ENCODE data around the gene STK4. TPM values are rescaled to one million over a fixed set of nuclear protein-coding genes. Genes with fewer than 3 reads are reported as not detected.

Gene STK4
- total and polyA plus RNA-seq, 2 of the 8 experiments (the other 6 are each of a cell fraction or from before 2014, with no cell fraction given), result 12.0 to 34.3 TPM

GRCh38 chr20:45077559-45077958, 111.2 kb downstream of the STK4 start:
- H3K36me3 ChIP-seq (ENCODE audit: control insufficient read depth in 2 of 4, insufficient read depth in 4 of 4, low read length in 3 of 4), result peaks cover 0 to 33% (median 7%) of the 10 kb centered on the region in 4 experiments; a peak in 4 of 8 replicates
- H3K4ac ChIP-seq (replicated peaks; ENCODE audit: insufficient read length, low read depth, low read length), result no peak overlapping the region
- DNase-seq (ENCODE audit: low read depth in 1 of 2, low spot score in 2 of 2), result no peak
- no peak overlapping the region for H3K23ac ChIP-seq (ENCODE audit: insufficient read length)
- H2AK5ac ChIP-seq (ENCODE audit: low read depth, low read length), result no peak overlapping the region
- H3K9me3 ChIP-seq (ENCODE audit: insufficient read depth in 2 of 2, low read depth in 1 of 2, low read length in 1 of 2), result peaks cover 3 to 4% of the 10 kb centered on the region in 2 experiments; a peak in 3 of 4 replicates
- H2BK120ac ChIP-seq (replicated peaks; ENCODE audit: low read depth, low read length), result no peak overlapping the region
- H2BK5ac ChIP-seq (ENCODE audit: low read depth, low read length), result no peak overlapping the region
- no peak overlapping the region for H2BK20ac ChIP-seq (ENCODE audit: low read length)
- H4K20me1 ChIP-seq (replicated peaks in 1 of 2; ENCODE audit: control insufficient read depth in 1 of 2, insufficient read depth in 2 of 2, low read length in 2 of 2), result no peaks in the 10 kb centered on the region
- FAIRE-seq, result no peak
- peaks cover 0 to 8% (median 2%) of the 10 kb centered on the region in 4 experiments; a peak in 1 of 7 replicates for H3K4me1 ChIP-seq (replicated peaks in 1 of 4; ENCODE audit: control insufficient read depth in 3 of 4, insufficient read depth in 4 of 4, low read length in 3 of 4)
- H4K91ac ChIP-seq (replicated peaks; ENCODE audit: insufficient read length, low read length), result no peak overlapping the region
- H3K4me3 ChIP-seq (ENCODE audit: extremely low read depth in 1 of 4, insufficient read depth in 2 of 4, low read depth in 3 of 4, low read length in 4 of 4), result no peak overlapping the region
- no peaks in the 10 kb centered on the region for H3K27me3 ChIP-seq (replicated peaks in 1 of 4; ENCODE audit: control insufficient read depth in 3 of 4, extremely low read depth in 1 of 4, insufficient read depth in 3 of 4, low read length in 3 of 4)
- ChIA-PET POLR2A (ENCODE audit: partially characterized antibody) (no interaction called here), CTCF (ENCODE audit: partially characterized antibody) (interaction anchor here (1.1 to 4.2 kb wide), 3 partner anchors 18 to 34 kb away, joined by 3 to 32 read pairs (median 10); no protein-coding TSS in a partner anchor)
- H3K4me2 ChIP-seq (ENCODE audit: insufficient read depth in 1 of 2, low read depth in 2 of 2, low read length in 2 of 2), result no peak overlapping the region
- H4K5ac ChIP-seq (ENCODE audit: insufficient read length, low read depth, low read length), result no peak overlapping the region
- H2BK15ac ChIP-seq (ENCODE audit: low read length), result no peak overlapping the region
- H3K79me1 ChIP-seq (ENCODE audit: low read depth, low read length), result no peaks in the 10 kb centered on the region
- H3K56ac ChIP-seq (replicated peaks; ENCODE audit: insufficient read length, low read depth, low read length), result no peak overlapping the region
- H3K27ac ChIP-seq (ENCODE audit: low read depth, low read length), result no peak overlapping the region
- H4K8ac ChIP-seq (ENCODE audit: extremely low read depth, insufficient read depth, low read length), result no peak overlapping the region
- no peak overlapping the region for H2AFZ ChIP-seq (ENCODE audit: low read length)
- no peak overlapping the region for H3K18ac ChIP-seq (ENCODE audit: extremely low read depth, low read length)
- H2BK12ac ChIP-seq (ENCODE audit: low read depth, low read length), result no peak overlapping the region
- TF ChIP-seq SP2 (IDR thresholded peaks at IDR 0.05; ENCODE audit: low read length), result no peak
- TF ChIP-seq NANOG (IDR thresholded peaks at IDR 0.05; ENCODE audit: insufficient read depth, low read depth, low read length, poor library complexity, severe bottlenecking), result no peak
- H3K79me2 ChIP-seq (ENCODE audit: control insufficient read depth in 1 of 2, insufficient read depth in 2 of 2, low read length in 2 of 2), result no peaks in the 10 kb centered on the region
- WGBS, 2 experiments (ENCODE audit: extremely low coverage in 1 of 2, insufficient coverage in 1 of 2, insufficient read length in 1 of 2, insufficient replicate concordance in 2 of 2, low coverage in 1 of 2, low lambda C conversion rate in 2 of 2, missing lambda C conversion rate in 1 of 2), result 84% methylated on average over 3 of the region's 3 CpGs; no CpG with 5 or more reads in 1 of the 2 experiments
- no peak overlapping the region for H3K14ac ChIP-seq (ENCODE audit: insufficient read length)
- no peaks in the 10 kb centered on the region for H3K23me2 ChIP-seq (ENCODE audit: low read depth, low read length)
- H3K9ac ChIP-seq (replicated peaks in 1 of 4; ENCODE audit: extremely low read depth in 1 of 4, low read depth in 3 of 4, low read length in 3 of 4), result no peak overlapping the region

All from H1 (cell line).